ENCODE results near the gene ARID4B.

- TF ChIP-seq CTCF (IDR thresholded peaks at IDR 0.05) (no peak), BCL3 (IDR thresholded peaks at IDR 0.05) (no peak), EP300 (IDR thresholded peaks at IDR 0.05) (no peak), RARB (CRISPR knock-in tag; IDR thresholded peaks at IDR 0.05) (no peak), ESRRA (IDR thresholded peaks at IDR 0.05; ENCODE audit: borderline replicate concordance, low read length) (no peak), RFX5 (IDR thresholded peaks at IDR 0.05) (no peak), E2F6 (IDR thresholded peaks at IDR 0.05; ENCODE audit: borderline replicate concordance, low read depth) (no peak), RNF2 (IDR thresholded peaks at IDR 0.05; ENCODE audit: borderline replicate concordance, low read depth) (no peak), PBX3 (IDR thresholded peaks at IDR 0.05) (no peak), MAX (IDR thresholded peaks at IDR 0.05) (no peak), POLR2A (IDR thresholded peaks at IDR 0.05; ENCODE audit: low read length) (no peak), ZFP36 (IDR thresholded peaks at IDR 0.05; ENCODE audit: borderline replicate concordance, partially characterized antibody) (no peak), ZSCAN20 (CRISPR knock-in tag; IDR thresholded peaks at IDR 0.05) (no peak), CHD2 (IDR thresholded peaks at IDR 0.05; ENCODE audit: low read length, partially characterized antibody) (no peak)
Measured at GRCh38 chr1:235122348-235122747, 205.6 kb downstream of the ARID4B start.
